Measurements from ENCODE around the gene ANGPTL8. TPM values are rescaled to one million over a fixed set of nuclear protein-coding genes. Genes with fewer than 3 reads are reported as not detected.
A peak's percentile ranks its signal among the peaks of the same experiment; 100 is the strongest.

Gene ANGPTL8
- total and polyA plus RNA-seq, 10 of the 15 experiments (the other 5 are each of a cell fraction or from before 2014, with no cell fraction given) = not detected

DNA sequence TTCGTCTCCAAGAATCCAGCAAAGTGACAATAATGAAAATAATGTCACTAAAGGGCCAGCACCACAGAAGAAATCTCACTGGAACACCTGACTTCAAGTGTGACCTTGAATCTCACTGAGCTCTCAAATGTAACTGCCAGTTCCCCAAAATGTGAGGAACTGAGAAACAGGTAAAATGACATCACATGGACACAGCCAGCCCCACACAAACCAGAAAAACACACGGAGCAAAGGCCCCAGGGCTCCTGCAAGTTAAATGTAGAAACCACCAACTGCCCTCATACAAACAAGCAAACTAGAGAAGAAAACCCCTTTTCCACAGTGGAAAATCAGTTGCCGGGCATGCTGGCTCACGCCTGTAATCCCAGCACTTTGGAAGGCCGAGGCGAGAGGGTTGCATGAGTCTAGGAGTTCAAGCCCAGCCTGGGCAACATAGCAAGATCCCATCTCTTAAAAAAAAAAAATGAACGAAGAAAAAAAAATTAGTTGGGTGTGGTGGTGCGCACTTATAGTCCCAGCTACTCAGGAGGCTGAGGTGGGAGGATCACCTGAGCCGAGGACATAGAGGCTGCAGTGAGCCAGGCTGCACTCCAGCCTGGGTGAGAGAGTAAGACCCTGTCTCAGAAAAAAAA, 33.4 kb upstream of the ANGPTL8 start (continued):
- TF ChIP-seq, protein P1, sequence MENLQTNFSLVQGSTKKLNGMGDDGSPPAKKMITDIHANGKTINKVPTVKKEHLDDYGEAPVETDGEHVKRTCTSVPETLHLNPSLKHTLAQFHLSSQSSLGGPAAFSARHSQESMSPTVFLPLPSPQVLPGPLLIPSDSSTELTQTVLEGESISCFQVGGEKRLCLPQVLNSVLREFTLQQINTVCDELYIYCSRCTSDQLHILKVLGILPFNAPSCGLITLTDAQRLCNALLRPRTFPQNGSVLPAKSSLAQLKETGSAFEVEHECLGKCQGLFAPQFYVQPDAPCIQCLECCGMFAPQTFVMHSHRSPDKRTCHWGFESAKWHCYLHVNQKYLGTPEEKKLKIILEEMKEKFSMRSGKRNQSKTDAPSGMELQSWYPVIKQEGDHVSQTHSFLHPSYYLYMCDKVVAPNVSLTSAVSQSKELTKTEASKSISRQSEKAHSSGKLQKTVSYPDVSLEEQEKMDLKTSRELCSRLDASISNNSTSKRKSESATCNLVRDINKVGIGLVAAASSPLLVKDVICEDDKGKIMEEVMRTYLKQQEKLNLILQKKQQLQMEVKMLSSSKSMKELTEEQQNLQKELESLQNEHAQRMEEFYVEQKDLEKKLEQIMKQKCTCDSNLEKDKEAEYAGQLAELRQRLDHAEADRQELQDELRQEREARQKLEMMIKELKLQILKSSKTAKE (IDR thresholded peaks at IDR 0.05; ENCODE audit: low read depth, poor library complexity, severe bottlenecking) = no peak
- TF ChIP-seq, protein P2, sequence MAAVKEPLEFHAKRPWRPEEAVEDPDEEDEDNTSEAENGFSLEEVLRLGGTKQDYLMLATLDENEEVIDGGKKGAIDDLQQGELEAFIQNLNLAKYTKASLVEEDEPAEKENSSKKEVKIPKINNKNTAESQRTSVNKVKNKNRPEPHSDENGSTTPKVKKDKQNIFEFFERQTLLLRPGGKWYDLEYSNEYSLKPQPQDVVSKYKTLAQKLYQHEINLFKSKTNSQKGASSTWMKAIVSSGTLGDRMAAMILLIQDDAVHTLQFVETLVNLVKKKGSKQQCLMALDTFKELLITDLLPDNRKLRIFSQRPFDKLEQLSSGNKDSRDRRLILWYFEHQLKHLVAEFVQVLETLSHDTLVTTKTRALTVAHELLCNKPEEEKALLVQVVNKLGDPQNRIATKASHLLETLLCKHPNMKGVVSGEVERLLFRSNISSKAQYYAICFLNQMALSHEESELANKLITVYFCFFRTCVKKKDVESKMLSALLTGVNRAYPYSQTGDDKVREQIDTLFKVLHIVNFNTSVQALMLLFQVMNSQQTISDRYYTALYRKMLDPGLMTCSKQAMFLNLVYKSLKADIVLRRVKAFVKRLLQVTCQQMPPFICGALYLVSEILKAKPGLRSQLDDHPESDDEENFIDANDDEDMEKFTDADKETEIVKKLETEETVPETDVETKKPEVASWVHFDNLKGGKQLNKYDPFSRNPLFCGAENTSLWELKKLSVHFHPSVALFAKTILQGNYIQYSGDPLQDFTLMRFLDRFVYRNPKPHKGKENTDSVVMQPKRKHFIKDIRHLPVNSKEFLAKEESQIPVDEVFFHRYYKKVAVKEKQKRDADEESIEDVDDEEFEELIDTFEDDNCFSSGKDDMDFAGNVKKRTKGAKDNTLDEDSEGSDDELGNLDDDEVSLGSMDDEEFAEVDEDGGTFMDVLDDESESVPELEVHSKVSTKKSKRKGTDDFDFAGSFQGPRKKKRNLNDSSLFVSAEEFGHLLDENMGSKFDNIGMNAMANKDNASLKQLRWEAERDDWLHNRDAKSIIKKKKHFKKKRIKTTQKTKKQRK (IDR thresholded peaks at IDR 0.05; ENCODE audit: low read depth, low read length) = no peak
- no peak for TF ChIP-seq EGR1 (IDR thresholded peaks at IDR 0.05; ENCODE audit: borderline replicate concordance in 1 of 2, low read depth in 2 of 2, low read length in 2 of 2)
- peak; percentile 57 for TF ChIP-seq JUNB (IDR thresholded peaks at IDR 0.05)
- peak; percentile 87 to 88 for TF ChIP-seq EP300 (IDR thresholded peaks at IDR 0.05; ENCODE audit: borderline replicate concordance in 1 of 2, control insufficient read depth in 1 of 2, low read depth in 2 of 2, low read length in 2 of 2)
- TF ChIP-seq RCOR1 (conservative IDR thresholded peaks at IDR 0.05; ENCODE audit: low read depth, low read length) = no peak
- TF ChIP-seq ZNF274 (IDR thresholded peaks at IDR 0.05; ENCODE audit: insufficient read depth, insufficient read length) = no peak
- TF ChIP-seq, protein P3, sequence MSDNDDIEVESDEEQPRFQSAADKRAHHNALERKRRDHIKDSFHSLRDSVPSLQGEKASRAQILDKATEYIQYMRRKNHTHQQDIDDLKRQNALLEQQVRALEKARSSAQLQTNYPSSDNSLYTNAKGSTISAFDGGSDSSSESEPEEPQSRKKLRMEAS (IDR thresholded peaks at IDR 0.05; ENCODE audit: low read depth, low read length) = no peak
- peak; percentile 51 to 73; a peak in 3 of 4 replicates for TF ChIP-seq BHLHE40 (IDR thresholded peaks at IDR 0.05; ENCODE audit: borderline replicate concordance in 1 of 2, low read depth in 2 of 2, low read length in 1 of 2)
- TF ChIP-seq LARP7 (IDR thresholded peaks at IDR 0.05) = no peak
- TF ChIP-seq SMAD5 (IDR thresholded peaks at IDR 0.05; ENCODE audit: low read depth) = no peak
- no peak for TF ChIP-seq HDAC6 (IDR thresholded peaks at IDR 0.05; ENCODE audit: unreplicated experiment)
- TF ChIP-seq NBN (IDR thresholded peaks at IDR 0.05) = peak; percentile 80
- TF ChIP-seq RBBP5 (conservative IDR thresholded peaks at IDR 0.05) = no peak
- TF ChIP-seq ZZZ3 (IDR thresholded peaks at IDR 0.05; ENCODE audit: control insufficient read depth, insufficient read length, low read depth) = no peak
- no peak for TF ChIP-seq SUZ12 (IDR thresholded peaks at IDR 0.05; ENCODE audit: unreplicated experiment)
- TF ChIP-seq BMI1 (IDR thresholded peaks at IDR 0.05; ENCODE audit: borderline replicate concordance) = peak; percentile 43; the same call in 1 of the 2 replicates
- TF ChIP-seq GATAD2B (conservative IDR thresholded peaks at IDR 0.05; ENCODE audit: low read depth) = peak; percentile 62
- TF ChIP-seq RELA (IDR thresholded peaks at IDR 0.05; ENCODE audit: borderline replicate concordance, partially characterized antibody) = no peak
- TF ChIP-seq, protein P4, sequence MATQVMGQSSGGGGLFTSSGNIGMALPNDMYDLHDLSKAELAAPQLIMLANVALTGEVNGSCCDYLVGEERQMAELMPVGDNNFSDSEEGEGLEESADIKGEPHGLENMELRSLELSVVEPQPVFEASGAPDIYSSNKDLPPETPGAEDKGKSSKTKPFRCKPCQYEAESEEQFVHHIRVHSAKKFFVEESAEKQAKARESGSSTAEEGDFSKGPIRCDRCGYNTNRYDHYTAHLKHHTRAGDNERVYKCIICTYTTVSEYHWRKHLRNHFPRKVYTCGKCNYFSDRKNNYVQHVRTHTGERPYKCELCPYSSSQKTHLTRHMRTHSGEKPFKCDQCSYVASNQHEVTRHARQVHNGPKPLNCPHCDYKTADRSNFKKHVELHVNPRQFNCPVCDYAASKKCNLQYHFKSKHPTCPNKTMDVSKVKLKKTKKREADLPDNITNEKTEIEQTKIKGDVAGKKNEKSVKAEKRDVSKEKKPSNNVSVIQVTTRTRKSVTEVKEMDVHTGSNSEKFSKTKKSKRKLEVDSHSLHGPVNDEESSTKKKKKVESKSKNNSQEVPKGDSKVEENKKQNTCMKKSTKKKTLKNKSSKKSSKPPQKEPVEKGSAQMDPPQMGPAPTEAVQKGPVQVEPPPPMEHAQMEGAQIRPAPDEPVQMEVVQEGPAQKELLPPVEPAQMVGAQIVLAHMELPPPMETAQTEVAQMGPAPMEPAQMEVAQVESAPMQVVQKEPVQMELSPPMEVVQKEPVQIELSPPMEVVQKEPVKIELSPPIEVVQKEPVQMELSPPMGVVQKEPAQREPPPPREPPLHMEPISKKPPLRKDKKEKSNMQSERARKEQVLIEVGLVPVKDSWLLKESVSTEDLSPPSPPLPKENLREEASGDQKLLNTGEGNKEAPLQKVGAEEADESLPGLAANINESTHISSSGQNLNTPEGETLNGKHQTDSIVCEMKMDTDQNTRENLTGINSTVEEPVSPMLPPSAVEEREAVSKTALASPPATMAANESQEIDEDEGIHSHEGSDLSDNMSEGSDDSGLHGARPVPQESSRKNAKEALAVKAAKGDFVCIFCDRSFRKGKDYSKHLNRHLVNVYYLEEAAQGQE (IDR thresholded peaks at IDR 0.05; ENCODE audit: low read depth, low read length) = no peak
- 0 out of 3 replicates have a peak, but pooled peaks have one; percentile 23 for TF ChIP-seq POU2F2 (IDR thresholded peaks at IDR 0.05; ENCODE audit: borderline replicate concordance, low read depth, low read length)

Data from GM12878 (cell line).